AG08395 (cell line): ENCODE measurements around the gene MICAL3.

Source experiments
- DNase-seq: peaks from one replicate; pipeline ENCODE4 v3.0.0; 2012; ENCODE audit warnings: mixed read lengths, low spot score

Gene MICAL3

DNA sequence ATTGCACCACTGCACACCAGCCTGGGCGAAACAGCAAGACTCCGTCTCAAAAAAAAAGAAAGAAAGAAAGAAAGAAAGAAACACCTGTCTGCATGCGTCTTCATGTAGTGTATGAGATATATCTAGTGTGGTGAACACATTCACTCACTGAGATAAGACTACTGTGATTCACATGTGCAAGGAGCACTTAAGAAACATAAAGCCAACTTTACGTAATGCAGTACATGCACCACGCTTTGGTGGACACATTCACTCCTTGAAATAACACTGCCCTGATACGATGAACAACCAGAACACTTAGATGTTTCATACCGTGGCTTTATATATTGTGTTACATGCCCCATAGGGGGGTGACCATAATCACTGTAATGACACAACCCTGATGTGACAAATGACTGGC lies 96.0 kb downstream of the MICAL3 start:
- no peak for DNase-seq

DNA sequence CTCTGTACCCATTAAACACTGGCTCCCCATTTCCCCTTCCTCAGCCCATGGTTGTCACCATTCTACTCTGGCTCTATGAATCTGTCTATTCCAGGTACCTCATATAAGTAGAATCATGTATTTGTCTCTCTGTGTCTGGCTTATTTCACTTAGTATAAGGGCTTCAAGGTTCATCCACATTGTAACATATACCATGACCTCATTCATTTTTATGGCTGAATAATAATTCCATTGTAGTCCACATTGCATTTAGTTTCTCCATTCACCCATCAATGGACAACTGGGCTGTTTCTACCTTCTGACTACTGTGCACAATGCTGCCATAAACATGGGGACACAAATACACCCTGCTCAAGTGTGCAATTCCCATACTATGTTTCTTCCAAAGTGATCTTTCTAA lies 97.3 kb downstream of the MICAL3 start:
- no peak for DNase-seq

DNA sequence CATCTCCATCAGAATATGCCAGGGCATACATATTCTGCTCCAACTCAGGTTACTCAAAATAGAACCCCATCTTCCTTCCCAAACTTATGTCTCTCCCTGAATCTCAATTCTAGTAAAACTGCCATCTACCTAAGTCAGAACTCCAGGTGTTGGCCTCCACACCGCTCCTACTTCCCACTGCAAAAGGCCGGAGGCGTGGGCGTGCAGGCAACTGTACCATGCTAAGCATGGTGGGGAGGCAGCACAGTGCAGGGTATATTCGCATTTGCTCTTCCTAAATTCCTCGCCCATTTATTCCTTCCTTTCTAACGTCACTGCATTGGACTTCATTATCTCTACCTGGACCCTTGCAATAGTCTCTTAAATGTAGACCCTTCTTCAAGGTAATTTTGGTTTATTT lies 97.8 kb downstream of the MICAL3 start:
- DNase-seq: no peak

DNA sequence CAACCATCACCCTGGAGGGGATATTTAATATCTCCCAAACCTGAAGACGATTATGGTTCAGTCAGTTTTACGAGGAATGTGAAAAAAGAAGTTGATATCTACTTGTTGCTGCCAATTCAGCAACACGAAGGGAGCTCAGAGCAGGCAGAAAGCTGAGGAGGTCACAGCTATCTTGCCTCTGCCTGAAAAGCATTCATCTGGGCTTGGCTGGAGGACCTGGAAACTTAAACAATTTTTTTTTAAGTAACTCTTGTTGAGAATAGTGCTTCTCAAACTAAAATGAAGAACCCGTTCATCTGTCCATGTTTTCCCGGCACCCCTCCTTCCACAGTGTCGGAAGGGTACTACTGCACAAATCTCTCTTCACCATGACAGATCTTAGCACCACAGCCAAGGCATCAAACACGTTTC lies 98.9 kb downstream of the MICAL3 start:
- no peak for DNase-seq

DNA sequence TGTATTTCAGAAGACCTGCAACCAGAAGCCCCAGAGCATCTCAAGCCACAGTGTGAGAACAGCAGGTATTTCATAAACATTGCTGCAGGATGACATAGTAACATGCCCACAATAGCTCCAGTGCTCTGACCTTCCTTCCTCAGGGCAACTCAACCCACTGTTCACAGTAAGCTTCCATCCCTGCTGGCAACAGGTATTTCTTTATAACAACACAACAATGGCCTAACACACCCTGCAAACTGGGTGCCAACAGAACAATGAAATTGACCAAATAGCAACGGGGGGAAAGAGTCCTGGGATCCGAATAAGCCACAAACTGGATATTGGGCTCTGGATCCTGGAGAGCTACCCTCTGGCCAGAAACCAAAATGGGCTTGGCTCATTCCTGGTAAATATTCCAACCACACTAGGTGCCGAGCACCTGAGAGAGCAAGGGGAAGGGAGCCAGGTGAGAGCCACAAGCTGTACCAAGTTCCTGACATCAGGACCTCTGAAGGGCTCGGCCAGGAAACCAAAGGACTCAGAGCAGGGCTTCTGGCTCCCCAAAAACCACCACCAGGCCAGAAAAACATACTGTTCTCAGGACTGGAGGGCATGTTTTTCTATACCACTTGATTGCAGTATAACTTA lies 99.5 kb downstream of the MICAL3 start:
- DNase-seq: no peak

DNA sequence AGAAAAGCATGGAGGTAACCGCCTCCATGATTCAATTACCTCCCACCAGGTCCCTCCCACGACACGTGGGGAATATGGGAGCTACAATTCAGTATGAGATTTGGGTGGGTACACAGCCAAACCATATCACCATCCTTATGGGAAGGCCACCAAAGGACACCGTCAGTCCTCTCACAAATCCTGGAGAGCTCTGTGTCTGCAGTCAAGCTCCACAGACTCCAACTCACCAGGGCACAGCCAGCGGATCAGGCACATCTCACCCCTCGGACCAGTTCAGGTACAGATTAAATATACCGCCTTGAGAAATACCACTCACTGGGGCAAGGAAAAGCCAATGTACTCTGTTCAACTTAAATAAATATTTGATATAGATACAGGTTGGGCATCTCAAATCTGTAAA lies 100.3 kb downstream of the MICAL3 start:
- DNase-seq: no peak

DNA sequence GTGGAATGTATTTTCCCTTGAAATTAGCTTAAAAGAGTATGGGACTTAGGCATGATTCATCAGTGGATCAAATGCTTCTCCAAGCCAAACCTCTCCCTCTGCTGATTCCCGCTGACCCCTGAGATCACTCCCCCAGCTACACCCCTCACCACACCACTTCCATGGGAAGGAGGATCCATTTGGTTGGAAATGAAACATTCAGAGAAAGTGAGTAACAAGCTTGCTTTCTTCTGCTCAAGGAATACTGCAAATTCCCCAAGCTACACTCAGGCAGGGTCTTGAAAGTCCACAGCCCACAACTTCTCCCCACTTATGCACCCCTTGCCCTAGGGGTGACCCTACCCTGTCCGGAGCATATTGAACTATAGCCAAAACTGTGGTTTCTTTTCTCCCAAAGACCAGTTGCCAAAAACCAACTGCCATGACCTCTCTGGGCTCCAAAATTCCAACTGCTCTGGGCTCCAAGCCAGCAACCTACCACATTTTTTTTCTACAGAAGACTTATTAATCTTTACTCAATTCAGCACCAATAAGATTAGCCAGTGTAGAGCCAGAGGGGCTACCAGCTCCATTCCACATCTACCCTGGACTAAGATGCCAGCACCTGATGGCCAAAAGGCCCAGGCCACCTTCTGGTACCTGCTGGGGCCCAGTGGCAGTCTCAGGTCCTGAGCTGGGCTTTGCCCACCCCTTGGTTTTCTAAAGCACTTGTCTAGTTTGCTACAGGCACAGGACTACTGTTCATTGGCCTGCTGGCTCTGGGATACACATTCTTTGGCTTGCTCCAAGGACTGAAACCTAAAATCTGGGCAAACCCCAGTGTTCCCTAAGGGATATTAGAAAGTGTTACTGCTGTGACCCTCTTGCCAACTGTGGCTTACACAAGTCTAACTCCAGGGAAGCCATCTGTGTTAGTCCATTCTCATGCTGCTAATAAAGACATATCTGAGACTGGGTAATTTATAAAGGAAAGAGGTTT lies 101.1 kb downstream of the MICAL3 start:
- peak; percentile 74 for DNase-seq

DNA sequence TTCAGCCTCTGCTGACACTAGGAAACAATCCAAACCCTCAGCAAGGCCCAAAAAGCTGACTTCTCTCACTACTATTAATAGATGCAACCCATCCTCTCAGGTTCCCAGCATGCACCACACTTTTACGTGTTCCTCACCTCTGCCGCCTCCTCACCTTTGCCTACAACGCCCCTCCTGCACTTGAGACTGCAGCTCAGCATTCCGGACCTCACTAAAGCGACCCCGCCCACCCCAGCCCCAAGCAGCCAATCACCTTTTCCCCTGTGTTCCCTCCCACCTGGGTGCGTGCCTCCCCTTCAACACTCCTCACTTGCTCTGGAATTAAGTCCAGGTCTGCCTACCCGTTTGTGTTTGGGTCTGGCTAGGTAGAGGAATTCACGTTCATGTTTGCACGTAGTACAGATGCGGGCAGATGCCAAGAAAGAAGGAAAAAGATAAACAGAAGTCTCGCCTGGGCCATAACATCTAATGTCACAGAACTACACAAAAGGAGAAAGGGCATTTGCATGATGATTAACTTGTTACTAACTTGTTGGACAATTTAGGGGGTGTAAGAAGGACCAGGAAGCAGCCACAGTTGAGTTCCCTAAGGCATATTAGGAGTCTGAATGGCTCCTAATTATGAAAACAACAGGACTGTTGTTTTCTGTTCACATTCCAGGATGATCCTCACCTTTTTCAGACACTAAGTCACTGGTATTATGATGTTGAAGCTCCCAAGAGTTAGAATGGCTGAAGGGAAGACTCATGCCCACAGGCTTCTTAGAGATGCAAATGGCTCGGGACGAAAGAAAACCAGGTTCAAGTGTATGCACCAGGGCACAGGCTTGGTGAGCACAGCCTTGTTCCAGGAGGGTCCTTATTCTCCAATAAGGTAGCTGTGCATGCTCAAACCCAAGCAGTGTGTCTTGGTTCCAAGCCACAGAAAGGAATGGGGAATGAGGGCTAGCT lies 102.2 kb downstream of the MICAL3 start:
- DNase-seq: no peak

DNA sequence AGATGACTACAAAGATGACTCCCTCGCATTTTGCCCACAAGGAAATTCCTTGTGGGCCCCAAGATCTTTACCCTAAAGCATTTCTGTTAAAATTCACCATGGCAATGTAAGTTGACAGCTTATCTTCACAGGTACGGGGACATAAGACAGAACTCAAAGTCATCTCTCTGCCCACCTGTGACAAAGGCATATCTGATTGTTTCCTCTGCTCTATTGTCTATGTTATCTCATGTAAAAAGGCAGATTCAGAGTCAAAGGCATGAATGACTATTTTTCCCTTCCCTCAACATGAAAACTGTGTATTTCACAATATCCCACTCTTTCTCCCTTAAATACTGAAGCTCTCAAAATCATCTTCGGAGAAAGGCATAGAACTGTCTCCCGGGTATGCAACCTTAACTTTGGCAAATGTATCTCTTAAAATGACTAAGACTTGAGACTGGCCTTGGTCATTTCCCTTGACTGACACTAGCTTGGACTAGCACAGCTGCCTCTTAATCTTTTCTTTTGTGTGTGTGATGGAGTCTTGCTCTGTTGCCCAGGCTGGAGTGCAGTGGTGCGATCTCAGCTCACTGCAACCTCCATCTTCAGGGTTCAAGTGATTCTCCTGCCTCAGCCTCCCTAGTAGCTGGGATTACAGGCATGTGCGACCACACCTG lies 103.2 kb downstream of the MICAL3 start:
- no peak for DNase-seq

DNA sequence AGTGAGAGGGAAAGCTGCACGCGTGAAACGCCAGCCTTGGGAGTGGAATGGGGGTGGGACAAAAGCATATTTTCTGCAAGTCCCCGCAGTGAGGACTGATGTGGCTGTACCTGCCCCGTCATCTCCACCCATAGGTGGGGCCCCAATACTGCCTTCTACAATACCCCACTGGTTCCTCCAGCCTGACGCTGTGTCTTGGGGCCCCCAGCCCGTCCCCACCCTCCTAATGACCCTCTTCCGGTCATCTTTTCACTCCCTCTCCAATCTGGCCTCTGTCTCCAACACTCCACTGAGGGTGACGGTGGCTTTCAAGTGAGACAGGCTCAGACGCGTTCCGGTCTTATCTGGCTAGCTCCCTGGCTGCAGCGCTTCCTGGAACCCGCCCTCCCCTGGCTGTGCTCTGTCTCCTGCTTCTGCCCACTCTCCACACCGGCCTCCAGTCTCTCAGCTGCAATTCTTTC lies 104.2 kb downstream of the MICAL3 start:
- no peak for DNase-seq

DNA sequence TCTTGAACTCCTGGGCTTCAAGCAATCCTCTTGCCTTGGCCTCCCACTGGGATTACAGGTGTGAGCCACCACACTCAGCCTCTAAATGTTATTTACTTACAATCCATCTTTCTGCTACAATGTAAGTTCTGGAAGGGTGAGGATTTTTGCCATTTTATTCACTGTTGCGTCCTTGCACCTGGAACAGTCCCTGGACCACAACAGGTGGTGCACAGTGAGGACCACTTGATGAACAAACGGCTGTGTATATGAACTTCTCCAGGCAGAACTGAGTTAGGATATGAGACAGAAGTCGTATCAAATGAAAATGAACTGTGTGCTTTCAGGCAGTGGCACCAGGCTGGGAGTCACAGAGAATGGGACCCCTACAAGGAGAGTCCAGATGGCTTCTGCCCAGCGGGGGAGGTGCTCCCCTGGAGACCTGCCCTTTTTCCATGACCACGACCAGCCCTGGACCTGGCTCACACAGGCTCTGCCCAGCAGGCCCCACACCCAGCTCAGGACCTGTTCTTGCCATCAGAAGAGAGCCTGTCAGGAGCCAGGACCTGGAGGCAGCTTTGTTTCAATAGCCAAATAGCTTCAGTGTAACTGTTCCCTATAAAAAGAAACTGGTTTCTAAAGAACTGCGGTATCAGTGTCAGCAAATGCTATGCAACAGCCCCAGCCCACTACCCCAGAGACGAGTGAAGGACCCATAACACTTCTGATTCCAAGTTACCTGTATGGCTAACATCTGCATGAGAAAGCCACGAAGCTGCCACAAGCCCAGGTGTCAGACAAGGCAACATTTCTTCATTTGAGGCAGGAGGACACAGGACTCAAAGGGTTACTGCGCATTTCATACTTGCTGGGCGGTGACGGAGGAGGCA lies 104.9 kb downstream of the MICAL3 start:
- DNase-seq: no peak

DNA sequence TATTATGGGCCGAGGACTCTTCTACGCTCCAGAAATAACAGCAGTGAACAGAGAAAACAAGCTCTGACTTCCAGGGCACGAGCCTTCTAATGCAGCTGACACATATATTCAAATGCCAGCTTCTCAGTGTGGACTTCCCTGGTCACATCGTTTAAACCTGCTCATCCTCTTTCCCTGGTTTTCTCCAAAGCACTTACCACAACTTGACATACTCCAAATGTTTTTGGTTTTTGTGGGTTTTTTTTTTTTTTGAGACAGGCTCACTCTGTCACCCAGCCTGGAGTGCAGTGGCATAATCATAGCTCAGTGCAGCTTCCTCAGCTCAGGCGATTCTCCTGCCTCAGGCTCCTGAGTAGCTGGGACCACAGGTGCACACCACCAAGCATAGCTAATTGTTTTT lies 105.5 kb downstream of the MICAL3 start:
- DNase-seq: peak; percentile 79

DNA sequence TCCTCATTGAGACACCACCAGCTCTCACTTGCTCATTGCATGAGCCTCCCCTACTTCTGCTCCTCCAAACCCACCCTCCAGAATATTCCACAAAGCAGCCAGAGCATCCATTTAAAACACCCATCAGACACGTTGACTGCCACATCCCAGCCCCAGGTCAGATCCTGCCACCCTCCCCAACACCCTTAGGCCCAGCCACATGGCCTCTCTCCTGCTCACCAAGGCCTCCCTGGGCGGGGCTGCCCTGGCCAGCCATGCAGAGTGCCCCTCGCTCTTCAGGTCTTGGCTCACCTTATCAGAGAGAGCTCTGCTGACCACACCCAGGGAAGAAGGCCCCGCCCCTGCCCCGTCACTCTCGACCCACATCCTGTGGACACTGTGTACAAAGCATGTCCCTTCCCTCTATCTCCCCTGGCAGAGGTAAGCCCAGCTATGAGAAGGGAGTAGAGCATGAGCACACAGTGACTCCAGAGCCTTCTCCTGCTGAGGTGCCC lies 106.8 kb downstream of the MICAL3 start:
- no peak for DNase-seq

DNA sequence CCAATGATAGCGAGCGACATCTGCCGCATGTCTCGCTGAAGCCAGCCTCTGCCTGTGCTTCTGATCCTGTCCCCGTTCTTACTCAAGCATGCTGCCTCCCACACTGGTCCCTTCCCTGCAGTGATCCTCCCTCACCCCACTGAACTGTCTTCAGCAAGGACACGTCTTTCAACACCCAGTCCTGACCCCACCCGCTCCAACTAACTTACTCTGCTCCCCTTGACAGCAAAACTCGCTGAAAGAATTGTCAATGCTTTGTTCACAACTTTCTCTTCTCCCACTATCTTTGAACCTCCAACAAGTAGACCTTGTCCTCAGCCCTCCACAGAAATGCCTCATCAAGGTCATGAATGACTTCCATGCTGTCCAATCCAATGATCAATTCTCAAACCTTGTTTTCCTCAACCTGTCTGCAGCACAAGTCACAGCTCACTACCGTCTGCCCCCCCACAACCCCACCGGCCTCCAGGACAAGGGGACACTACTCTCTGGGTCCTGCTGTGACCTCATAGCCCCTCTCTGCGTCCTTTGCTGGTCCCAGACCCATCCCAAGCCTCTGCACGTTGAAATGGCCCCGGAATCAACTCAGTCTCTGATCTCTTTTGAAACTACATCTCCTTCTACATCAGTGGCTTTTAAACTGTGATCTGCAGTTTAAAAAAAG lies 108.0 kb downstream of the MICAL3 start:
- DNase-seq: no peak

DNA sequence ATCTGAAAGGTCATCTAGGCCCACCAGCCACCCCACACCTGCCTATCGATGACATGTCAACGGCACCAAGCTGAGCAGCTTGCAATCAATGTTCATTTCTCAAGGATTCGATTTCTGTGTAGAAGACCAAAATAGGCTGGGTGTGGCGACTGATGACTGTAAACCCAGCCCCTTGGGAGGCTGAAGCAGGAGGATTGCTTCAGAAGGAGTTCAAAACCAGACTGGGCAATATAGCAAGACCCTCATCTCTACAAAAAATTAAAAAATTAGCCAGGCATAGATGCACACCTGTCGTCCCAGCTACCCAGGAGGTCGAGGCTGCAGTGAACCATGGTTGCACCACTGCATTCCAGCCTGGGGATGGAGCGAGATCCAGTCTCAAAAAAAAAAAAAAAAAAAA lies 108.7 kb downstream of the MICAL3 start:
- no peak for DNase-seq

DNA sequence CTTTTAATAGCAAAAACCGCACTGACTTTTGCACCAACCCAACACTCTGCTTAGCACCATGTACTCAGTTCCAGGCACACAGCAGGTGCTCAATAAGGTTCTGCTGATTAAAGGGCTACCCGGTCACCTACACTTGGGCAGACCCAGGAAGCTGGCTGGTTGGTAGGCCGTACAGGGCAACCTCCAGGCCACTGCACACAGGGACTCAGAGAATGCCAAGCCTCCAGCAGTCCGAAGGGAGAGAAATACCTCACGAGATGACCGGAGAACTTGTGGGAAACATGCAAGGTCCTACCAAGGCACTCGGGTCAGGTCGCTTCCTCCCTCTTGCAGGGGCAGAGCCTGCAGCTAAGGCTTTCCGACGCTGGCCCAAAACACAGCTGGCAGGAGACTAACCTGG lies 109.2 kb downstream of the MICAL3 start:
- no peak for DNase-seq

DNA sequence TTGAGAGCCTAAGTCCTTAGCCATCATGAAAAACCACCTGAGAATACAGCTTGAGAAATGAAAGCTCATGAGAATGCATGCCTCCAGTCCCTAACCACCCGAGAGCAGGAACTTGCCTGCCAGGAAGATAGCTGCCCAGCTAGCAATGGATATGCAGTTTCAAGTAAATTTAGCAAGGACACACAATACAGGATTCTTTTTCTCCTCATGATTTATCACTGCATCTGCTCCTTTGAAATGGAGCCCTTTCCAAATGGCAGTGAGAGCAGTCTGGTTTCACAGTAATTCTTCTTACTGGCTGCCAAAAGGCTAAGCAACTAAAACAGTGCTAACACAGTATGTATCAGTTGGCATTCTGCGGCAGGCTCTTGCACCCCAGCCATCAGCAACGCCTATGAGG lies 109.9 kb downstream of the MICAL3 start:
- no peak for DNase-seq

DNA sequence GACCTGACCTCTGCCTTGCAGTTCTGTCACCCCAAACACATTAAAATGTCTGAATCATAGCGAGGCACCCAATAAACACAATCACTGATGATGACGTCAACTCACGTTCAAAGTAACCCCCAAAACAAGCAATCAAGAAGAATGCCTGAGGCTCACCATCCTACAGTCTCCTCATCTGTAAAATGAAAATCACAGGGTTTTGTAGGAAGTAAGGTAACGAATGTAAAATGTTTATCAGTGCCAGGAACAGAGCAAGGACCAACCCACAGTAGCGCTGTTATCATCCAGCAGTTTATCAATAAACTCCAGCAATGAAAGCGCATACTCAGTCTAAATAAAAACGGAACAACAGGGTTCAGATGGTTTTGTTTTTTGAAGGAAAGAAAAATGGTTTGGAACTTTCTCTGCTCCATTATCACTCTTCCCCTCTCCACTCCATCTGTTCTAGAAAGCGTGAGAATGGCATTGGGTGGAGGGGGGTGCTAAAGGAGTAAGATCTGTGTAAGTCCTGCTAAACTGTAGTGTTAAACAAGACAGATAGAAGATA lies 110.5 kb downstream of the MICAL3 start:
- no peak for DNase-seq

DNA sequence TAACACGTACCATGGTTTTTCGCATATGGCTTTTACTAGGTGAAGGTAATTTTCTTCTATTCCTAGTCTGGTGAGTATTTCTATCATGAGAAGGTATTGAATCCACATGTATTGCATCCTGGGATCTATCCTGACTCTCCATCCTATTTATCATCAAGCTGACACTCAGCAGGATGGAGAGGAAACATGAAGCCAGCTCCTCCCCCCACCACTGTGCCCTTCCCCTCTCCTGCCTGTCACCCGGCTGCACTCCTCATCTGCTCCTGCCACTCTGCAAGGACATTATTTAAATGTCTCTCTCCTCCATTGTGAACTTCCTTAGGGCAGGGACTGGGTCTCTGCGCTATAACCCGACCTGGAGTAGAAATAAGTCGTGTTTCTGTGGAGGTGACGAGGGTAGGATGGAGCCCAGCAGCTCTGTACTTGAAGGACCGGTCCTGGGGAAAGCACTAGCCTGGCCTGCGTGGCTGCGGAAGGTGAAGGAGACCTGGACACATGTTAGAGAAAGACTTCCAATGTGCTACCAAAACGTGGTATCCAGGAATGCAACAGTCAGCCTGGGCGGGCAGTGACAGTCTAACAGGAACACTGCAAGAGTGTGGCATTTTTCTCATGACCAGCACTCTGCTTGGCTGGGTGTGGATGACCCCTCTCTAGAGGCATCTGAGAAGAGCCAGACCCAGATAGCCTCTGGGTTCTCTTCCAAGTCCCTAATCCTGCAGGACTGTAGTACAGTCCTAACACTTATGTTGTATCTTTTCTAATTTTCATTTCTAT lies 111.2 kb downstream of the MICAL3 start:
- DNase-seq: no peak
